ENCODE measurements around the gene PRDM16.

DNA sequence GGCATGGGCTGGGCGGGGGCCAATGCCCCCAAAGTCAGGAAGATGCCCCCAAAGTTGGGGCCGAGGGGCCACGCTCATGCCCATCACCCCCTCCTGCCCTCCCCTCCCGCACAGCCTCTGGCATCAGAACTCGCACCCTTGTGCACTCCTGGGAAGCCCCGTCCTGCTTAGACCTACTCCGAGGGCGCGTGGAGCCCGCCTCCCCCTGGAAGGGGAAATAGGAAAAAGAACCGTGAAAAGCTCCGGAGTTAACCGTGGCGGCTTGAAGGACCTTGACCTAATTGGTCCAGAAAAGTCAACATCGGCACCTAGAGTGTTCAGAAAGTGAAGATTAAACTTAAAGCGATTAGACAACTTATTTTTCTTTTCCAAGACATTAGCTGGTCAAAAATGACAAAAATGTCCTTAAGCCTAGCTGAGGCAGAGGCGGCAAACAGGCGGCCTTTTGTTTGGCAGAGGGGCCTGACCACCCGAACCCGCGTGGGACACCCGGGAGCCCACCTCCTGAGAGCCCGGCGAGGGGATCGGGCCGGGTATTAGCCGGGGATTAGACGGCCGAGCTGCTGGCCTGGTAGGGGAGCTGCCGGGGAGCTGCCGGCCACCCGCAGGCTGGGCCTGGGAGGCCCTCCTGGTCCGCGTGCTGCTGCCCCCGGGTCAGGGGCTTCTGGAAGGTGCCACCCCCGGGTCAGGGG lies 65.5 kb downstream of the PRDM16 start:
- TF ChIP-seq ZNF274 (IDR thresholded peaks at IDR 0.05; ENCODE audit: low read depth, low read length) (no peak), YY1 (IDR thresholded peaks at IDR 0.05; ENCODE audit: insufficient read depth, insufficient read length) (no peak)
